ENCODE data around the gene SYNE4. TPM values are rescaled to one million over a fixed set of nuclear protein-coding genes. Genes with fewer than 3 reads are reported as not detected.

Gene SYNE4
- total and polyA plus RNA-seq, 2 donors from 2014 or later = 7.0 to 15.7 TPM

DNA sequence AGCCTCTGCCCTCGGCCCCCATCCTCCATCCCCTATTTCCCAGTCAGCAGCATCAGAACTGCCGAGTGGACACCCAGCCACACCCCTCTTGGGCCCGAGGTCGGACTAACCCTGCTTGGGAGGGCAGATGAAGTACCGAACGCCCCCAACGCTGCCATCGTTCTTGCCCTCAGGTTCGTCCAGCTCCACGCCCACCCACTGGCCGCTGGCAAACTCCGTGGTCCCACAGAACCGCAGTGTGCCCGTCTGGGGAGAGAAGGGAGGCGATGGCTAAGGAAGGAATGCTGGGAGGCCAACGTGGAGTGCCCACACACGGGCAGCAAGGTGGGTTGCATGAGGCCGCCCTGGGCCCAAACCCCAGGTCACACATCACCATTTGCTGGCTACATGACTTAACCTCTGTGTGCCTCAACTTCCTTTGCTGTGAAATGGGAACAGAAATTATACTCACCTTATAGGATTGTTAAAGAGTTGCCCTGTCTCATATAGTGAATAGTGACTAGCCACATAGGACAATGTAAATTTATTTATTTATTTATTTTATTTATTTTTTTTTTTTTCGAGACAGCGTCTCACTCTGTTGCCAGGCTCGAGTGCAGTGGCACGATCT lies 10.6 kb upstream of the SYNE4 start:
- Histone ChIP-seq H3K36me3 (ENCODE audit: control insufficient read depth in 2 of 3, insufficient read depth in 3 of 3, low read length in 3 of 3) (no peaks in the 10 kb centered on the region), H3K9ac (ENCODE audit: low read length in 3 of 3) (no peak overlapping the region), H3K4me3 (ENCODE audit: low read length in 3 of 3) (no peak overlapping the region), H3K4me1 (ENCODE audit: control insufficient read depth in 2 of 3, insufficient read depth in 2 of 3, low read depth in 1 of 3, low read length in 3 of 3) (peaks cover 0 to 4% (median 0%) of the 10 kb centered on the region in 3 donors), H3K9me3 (ENCODE audit: control insufficient read depth in 2 of 3, insufficient read depth in 1 of 3, low read length in 3 of 3) (no peaks in the 10 kb centered on the region), H3K27ac (ENCODE audit: low read depth in 2 of 2, low read length in 2 of 2) (no peak overlapping the region), H3K27me3 (ENCODE audit: control insufficient read depth, insufficient read depth, low read length) (no peaks in the 10 kb centered on the region)
- FAIRE-seq (no peak), DNase-seq (no peak)
- TF ChIP-seq, protein P1, sequence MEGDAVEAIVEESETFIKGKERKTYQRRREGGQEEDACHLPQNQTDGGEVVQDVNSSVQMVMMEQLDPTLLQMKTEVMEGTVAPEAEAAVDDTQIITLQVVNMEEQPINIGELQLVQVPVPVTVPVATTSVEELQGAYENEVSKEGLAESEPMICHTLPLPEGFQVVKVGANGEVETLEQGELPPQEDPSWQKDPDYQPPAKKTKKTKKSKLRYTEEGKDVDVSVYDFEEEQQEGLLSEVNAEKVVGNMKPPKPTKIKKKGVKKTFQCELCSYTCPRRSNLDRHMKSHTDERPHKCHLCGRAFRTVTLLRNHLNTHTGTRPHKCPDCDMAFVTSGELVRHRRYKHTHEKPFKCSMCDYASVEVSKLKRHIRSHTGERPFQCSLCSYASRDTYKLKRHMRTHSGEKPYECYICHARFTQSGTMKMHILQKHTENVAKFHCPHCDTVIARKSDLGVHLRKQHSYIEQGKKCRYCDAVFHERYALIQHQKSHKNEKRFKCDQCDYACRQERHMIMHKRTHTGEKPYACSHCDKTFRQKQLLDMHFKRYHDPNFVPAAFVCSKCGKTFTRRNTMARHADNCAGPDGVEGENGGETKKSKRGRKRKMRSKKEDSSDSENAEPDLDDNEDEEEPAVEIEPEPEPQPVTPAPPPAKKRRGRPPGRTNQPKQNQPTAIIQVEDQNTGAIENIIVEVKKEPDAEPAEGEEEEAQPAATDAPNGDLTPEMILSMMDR (IDR thresholded peaks at IDR 0.05; ENCODE audit: borderline replicate concordance, extremely low read depth, insufficient read depth) = no peak
- intact Hi-C loops (cut with DNase I) = no loop called here

DNA sequence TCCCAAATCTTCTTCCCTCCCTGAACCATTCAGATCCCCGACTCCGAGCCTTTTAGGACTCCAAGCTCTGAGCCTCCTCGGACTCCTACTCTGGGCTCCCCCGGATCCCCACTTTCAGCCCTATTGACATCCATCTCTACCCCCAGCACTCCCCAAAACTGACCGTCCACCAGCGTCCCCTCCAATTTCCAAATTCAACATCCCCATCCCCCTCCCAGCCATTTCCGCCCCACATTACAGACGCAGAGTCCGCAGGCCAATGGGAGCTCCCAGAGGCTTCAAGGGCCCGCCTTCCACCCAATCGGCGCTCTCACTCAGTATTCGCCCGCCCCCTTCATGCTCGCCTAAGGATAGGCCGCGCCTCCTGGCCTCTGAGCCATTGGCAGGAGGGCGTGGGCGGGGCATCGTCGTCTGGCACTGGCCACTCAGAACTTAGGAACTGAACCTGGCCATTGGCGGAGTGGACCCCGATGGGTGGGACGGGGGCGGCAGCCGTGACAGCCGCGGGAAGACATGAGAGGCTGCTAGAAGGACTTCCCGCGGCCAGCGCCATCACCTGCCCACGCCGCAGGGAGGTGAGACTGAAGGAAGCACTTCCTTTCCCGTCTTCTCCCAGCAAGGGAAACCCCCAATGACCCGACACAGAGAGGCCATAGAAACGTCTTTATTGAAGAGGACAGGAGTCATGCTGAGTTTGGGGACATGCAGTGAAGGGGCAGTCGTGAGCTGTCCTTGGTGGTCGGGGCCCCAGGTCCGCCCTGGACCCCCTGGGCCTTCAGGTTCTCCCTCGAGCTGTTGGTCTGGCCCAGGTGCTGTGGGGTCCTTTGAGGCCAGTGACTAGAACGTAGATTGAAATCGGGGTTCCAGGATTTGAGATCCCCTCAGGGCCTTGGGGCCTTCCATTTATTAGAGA lies 5.7 kb upstream of the SYNE4 start, which contains the start of gene ALKBH6:
TSS of gene ALKBH6 (minus strand) at position 202 of the 913 bp plus-strand sequence. CDS start 816 bp downstream, outside the sequence.
- H3K4me3 ChIP-seq (ENCODE audit: low read length in 3 of 3) = peak within 1 kb of the TSS; percentile 85 to 93 (median 91)
- H3K9me3 ChIP-seq (ENCODE audit: control insufficient read depth in 2 of 3, insufficient read depth in 1 of 3, low read length in 3 of 3) = no peaks in the 10 kb centered on the region
- no peaks in the 10 kb centered on the region for H3K36me3 ChIP-seq (ENCODE audit: control insufficient read depth in 2 of 3, insufficient read depth in 3 of 3, low read length in 3 of 3)
- no peaks in the 10 kb centered on the region for H3K27me3 ChIP-seq (ENCODE audit: control insufficient read depth, insufficient read depth, low read length)
- peaks cover 0 to 9% (median 0%) of the 10 kb centered on the region in 3 donors for H3K4me1 ChIP-seq (ENCODE audit: control insufficient read depth in 2 of 3, insufficient read depth in 2 of 3, low read depth in 1 of 3, low read length in 3 of 3)
- intact Hi-C loops (cut with DNase I) = no loop called here
- peak within 1 kb of the TSS; percentile 88 to 92 (median 92) for H3K9ac ChIP-seq (ENCODE audit: low read length in 3 of 3)
- peak; percentile 99 for FAIRE-seq
- peak; percentile 99 to 100 (median 99) for DNase-seq
- peak within 1 kb of the TSS in 1 of 2 donors; percentile 62 for H3K27ac ChIP-seq (ENCODE audit: low read depth in 2 of 2, low read length in 2 of 2)
- TF ChIP-seq, protein P1 (IDR thresholded peaks at IDR 0.05; ENCODE audit: borderline replicate concordance, extremely low read depth, insufficient read depth) = no peak

DNA sequence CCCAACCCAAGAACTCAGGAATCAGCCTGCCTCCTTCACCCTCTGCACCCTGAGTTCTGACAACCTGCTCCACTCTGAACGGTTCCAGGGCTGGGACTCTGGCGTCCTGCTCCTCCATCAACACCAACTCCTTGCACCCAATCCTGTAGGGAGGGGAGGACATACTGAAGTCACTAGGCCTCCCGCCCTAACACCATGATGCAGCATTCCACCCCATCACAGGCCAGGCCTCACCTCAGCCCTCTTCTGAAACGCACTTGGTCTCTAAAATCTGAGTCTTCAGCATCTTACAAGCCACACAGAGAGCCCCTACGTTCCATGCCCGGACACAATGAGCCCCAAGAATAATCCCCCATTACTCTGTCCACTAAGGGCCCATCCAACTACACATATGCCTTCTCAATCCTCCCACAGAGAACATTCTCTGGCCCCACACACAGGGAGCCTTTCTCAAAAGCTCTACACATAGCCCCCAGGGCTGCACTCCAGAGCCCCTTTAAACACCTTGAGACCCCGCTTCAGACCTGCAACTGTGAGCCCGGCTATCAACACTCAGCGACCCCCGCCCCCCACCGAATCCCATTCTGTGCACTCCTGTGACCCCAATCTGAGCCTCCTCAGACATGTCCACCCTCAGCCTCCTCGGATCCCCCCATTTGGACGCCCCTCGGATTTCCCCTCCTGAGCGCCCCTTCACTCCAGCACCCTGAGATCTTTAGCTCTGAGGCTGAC lies 4.8 kb upstream of the SYNE4 start:
- TF ChIP-seq, protein P1 (IDR thresholded peaks at IDR 0.05; ENCODE audit: borderline replicate concordance, extremely low read depth, insufficient read depth) = no peak
- DNase-seq (peak in 1 of 5 donors; percentile 37), FAIRE-seq (no peak)
- Histone ChIP-seq H3K27me3 (ENCODE audit: control insufficient read depth, insufficient read depth, low read length) (no peaks in the 10 kb centered on the region), H3K9ac (ENCODE audit: low read length in 3 of 3) (peak overlapping the region; percentile 88 to 92 (median 92)), H3K27ac (ENCODE audit: low read depth in 2 of 2, low read length in 2 of 2) (peak overlapping the region in 1 of 2 donors; percentile 62), H3K4me3 (ENCODE audit: low read length in 3 of 3) (peak overlapping the region; percentile 85 to 93 (median 91)), H3K36me3 (ENCODE audit: control insufficient read depth in 2 of 3, insufficient read depth in 3 of 3, low read length in 3 of 3) (no peaks in the 10 kb centered on the region), H3K9me3 (ENCODE audit: control insufficient read depth in 2 of 3, insufficient read depth in 1 of 3, low read length in 3 of 3) (no peaks in the 10 kb centered on the region), H3K4me1 (ENCODE audit: control insufficient read depth in 2 of 3, insufficient read depth in 2 of 3, low read depth in 1 of 3, low read length in 3 of 3) (peaks cover 0 to 9% (median 0%) of the 10 kb centered on the region in 3 donors)
- intact Hi-C loops (cut with DNase I) = no loop called here
